ENCODE results near the gene PGAM4. TPM values are rescaled to one million over a fixed set of nuclear protein-coding genes. Genes with fewer than 3 reads are reported as not detected.
"Not testable (repeated sequence)": the region's sequence is repeated elsewhere in the genome, so short reads cannot be mapped to it uniquely, and the experiment has no call there.

Gene PGAM4
- total RNA-seq, 1 donor from 2014 or later, result not detected

GRCh38 chrX:77946571-77946970 is 22.9 kb downstream of the PGAM4 start:
- Mint-ChIP-seq H3K36me3 (peaks cover 2% of the 10 kb centered on the region), H3K27me3 (ENCODE audit: insufficient read depth, low read depth) (no peaks in the 10 kb centered on the region), H3K4me1 (no peaks in the 10 kb centered on the region), H3K4me3 (no peak overlapping the region), H3K9me3 (peaks cover 3% of the 10 kb centered on the region), H3K27ac (no peak overlapping the region)
- H3K4me2 ChIP-seq, result no peak overlapping the region
- no peaks in the 10 kb centered on the region for H3K36me3 ChIP-seq
- no peaks in the 10 kb centered on the region for H3K9me3 ChIP-seq (ENCODE audit: low read depth)
- no peaks in the 10 kb centered on the region for H3K79me2 ChIP-seq (ENCODE audit: low read depth)
- TF ChIP-seq CTCF (IDR thresholded peaks at IDR 0.05) (no peak), EZH2phosphoT487 (IDR thresholded peaks at IDR 0.05) (no peak), EZH2 (IDR thresholded peaks at IDR 0.05) (no peak)
- H3K4me1 ChIP-seq, result no peaks in the 10 kb centered on the region
- H2AFZ ChIP-seq (replicated peaks), result no peak overlapping the region
- H3K4me3 ChIP-seq, result no peak overlapping the region
- H3F3A ChIP-seq (ENCODE audit: low read depth), result no peaks in the 10 kb centered on the region
- no peak overlapping the region for H3K27ac ChIP-seq
- H3K27me3 ChIP-seq, result no peaks in the 10 kb centered on the region
- no peaks in the 10 kb centered on the region for H4K20me1 ChIP-seq (ENCODE audit: low read depth)
- DNase-seq (ENCODE audit: low spot score), result no peak
- no peak overlapping the region for H3K9ac ChIP-seq

DNA sequence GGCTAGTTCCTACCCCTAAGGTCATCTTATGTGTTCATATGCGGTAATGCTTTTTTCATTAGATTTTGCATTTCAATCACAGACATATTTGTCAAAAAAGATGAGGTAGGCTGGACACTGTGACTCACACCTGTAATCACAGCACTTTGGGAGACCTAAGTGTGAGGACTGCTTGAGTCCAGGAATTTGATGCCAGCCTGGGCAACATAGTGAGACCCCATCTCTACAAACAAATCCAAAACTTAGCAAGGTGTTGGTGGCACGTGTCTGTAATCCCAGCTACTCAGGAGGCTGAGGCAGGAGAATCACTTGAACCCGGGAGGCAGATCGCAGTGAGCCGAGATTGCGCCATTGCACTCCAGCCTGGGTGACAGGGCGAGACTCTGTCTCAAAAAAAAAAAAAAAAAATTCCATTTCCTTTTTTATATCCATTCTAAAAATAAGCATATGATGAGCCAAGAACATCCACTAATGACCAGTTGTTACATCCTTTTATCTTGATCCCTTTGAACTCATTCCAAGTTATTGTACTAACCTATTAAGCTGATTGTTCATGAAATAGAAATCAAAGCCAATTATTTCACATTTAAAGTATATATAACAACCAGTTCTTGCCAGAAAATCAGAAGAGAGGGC is 23.4 kb downstream of the PGAM4 start:
- DNase-seq (ENCODE audit: low spot score), result no peak
- TF ChIP-seq EZH2 (IDR thresholded peaks at IDR 0.05), result no peak
- Histone ChIP-seq H3K4me1 (no peaks in the 10 kb centered on the region), H3K4me2 (no peak overlapping the region), H3K27me3 (no peaks in the 10 kb centered on the region), H3K9me3 (ENCODE audit: low read depth) (no peaks in the 10 kb centered on the region), H3K27ac (no peak overlapping the region), H3K9ac (no peak overlapping the region), H3K36me3 (no peaks in the 10 kb centered on the region), H3K79me2 (ENCODE audit: low read depth) (no peaks in the 10 kb centered on the region), H2AFZ (replicated peaks) (no peak overlapping the region), H3K4me3 (no peak overlapping the region), H4K20me1 (ENCODE audit: low read depth) (no peaks in the 10 kb centered on the region), H3F3A (ENCODE audit: low read depth) (no peaks in the 10 kb centered on the region)
- no peaks in the 10 kb centered on the region for H3K27me3 Mint-ChIP-seq (ENCODE audit: insufficient read depth, low read depth)
- H3K4me3 Mint-ChIP-seq, result no peak overlapping the region
- peaks cover 2% of the 10 kb centered on the region for H3K36me3 Mint-ChIP-seq
- peaks cover 3% of the 10 kb centered on the region for H3K9me3 Mint-ChIP-seq
- H3K27ac Mint-ChIP-seq, result no peak overlapping the region
- no peaks in the 10 kb centered on the region for H3K4me1 Mint-ChIP-seq

GRCh38 chrX:77945031-77945430 is 24.4 kb downstream of the PGAM4 start:
- H3K4me1 Mint-ChIP-seq; H3K27me3 Mint-ChIP-seq (ENCODE audit: insufficient read depth, low read depth); H4K20me1 ChIP-seq (ENCODE audit: low read depth); H3K4me2 ChIP-seq; H3K9ac ChIP-seq; H3K27ac Mint-ChIP-seq; H3K4me3 Mint-ChIP-seq; H2AFZ ChIP-seq (replicated peaks); DNase-seq (ENCODE audit: low spot score); H3K4me1 ChIP-seq; H3K27ac ChIP-seq; H3K79me2 ChIP-seq (ENCODE audit: low read depth); H3K36me3 Mint-ChIP-seq; H3K4me3 ChIP-seq; H3K36me3 ChIP-seq; H3F3A ChIP-seq (ENCODE audit: low read depth); H3K27me3 ChIP-seq; H3K9me3 Mint-ChIP-seq; H3K9me3 ChIP-seq (ENCODE audit: low read depth): not testable (repeated sequence)

- no peak for TF ChIP-seq EZH2phosphoT487 (IDR thresholded peaks at IDR 0.05)
- no peak for TF ChIP-seq CTCF (IDR thresholded peaks at IDR 0.05)
- no peak for TF ChIP-seq EZH2 (IDR thresholded peaks at IDR 0.05)
- no peaks in the 10 kb centered on the region for H3K36me3 Mint-ChIP-seq
- DNase-seq (ENCODE audit: low spot score), result no peak
- H3K4me1 Mint-ChIP-seq, result no peaks in the 10 kb centered on the region
- H3K9me3 Mint-ChIP-seq, result no peaks in the 10 kb centered on the region
- H4K20me1 ChIP-seq (ENCODE audit: low read depth), result no peaks in the 10 kb centered on the region
- no peaks in the 10 kb centered on the region for H3K27me3 Mint-ChIP-seq (ENCODE audit: insufficient read depth, low read depth)
- no peak overlapping the region for H2AFZ ChIP-seq (replicated peaks)
- no peaks in the 10 kb centered on the region for H3K79me2 ChIP-seq (ENCODE audit: low read depth)
- H3K9me3 ChIP-seq (ENCODE audit: low read depth), result no peaks in the 10 kb centered on the region
- H3K9ac ChIP-seq, result no peak overlapping the region
- H3K4me3 Mint-ChIP-seq, result no peak overlapping the region
- no peak overlapping the region for H3K4me3 ChIP-seq
- H3K36me3 ChIP-seq, result no peaks in the 10 kb centered on the region
- H3K4me1 ChIP-seq, result no peaks in the 10 kb centered on the region
- no peaks in the 10 kb centered on the region for H3F3A ChIP-seq (ENCODE audit: low read depth)
- no peak overlapping the region for H3K27ac Mint-ChIP-seq
- H3K4me2 ChIP-seq, result no peak overlapping the region
- H3K27ac ChIP-seq, result no peak overlapping the region
- no peaks in the 10 kb centered on the region for H3K27me3 ChIP-seq
Measured at GRCh38 chrX:77938083-77938680, 31.3 kb downstream of the PGAM4 start.
